HG02588 (cell line): ENCODE results near the gene PLK5.
"Not testable (repeated sequence)": the region's sequence is repeated elsewhere in the genome, so short reads cannot be mapped to it uniquely, and the experiment has no call there.

ENCODE experiments used
- ATAC-seq: cut with Tn5 transposase; IDR thresholded peaks from one replicate; pipeline ENCODE4 v1.9.1; 2021; ENCODE audit warnings: mild to moderate bottlenecking, moderate library complexity; ENCODE audit not compliant: unreplicated experiment

PLK5 gene

GRCh38 chr19:1491114-1491848 lies 32.6 kb upstream of the PLK5 start, which contains the start of gene REEP6:
Gene REEP6 (plus strand): TSS chr19:1491181. CDS start chr19:1491270, 89 bp downstream.
- ATAC-seq, result no peak

DNA sequence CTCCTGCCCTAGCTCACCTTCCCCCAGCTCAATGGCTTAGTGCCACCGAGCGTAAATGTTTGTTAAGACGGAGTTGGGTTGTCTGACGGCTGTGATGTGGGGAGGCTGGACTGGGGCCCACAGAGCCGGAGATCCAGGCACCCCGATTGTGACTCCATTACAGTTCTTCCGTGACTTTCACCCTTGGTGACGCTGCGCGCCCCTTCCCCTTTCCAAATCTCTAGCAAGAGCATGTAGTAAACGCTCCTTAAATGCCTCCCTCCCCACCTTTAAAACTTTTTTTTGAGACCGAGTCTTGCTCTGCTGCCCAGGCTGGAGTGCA lies 32.1 kb upstream of the PLK5 start:
- no peak for ATAC-seq

- ATAC-seq, result no peak
These were observed 31.3 kb upstream of the PLK5 start for GRCh38 chr19:1492474-1493006.

DNA sequence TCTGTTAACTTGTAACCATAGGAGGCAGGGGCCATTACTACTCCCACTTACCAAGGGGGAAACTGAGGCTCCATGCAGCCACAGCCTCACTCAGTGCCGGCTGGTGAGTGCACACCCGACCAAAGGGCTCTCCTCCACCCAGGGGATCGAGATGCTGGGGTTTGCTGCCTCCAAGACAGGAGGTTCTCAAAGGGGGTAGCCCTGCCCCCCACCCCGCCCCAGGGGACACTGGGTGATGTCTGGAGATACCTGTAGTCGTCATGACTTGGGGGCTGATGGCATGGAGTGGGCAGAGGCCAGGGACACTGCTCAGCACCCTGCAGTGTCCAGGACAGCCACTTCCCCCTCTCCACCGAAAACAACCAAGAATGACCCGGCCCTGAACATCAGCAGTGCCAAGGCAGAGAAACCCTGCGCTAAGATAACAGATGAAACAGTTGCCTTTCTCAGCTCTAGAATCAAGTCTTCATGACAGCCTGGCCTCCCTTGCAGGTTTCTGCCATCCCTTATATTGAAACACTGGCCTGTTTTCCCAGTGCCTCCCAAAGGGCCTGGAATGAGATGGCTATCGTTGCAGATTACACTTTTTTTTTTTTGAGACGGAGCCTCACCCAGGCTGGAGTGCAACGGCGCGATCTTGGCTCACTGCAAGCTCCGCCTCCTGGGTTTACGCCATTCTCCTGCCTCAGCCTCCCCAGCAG lies 29.6 kb upstream of the PLK5 start:
- no peak for ATAC-seq

- no peak for ATAC-seq
These were observed 28.7 kb upstream of the PLK5 start for GRCh38 chr19:1495051-1495798.

GRCh38 chr19:1495799-1496713 lies 27.8 kb upstream of the PLK5 start:
- ATAC-seq, result no peak

- ATAC-seq, result no peak
These were observed 26.9 kb upstream of the PLK5 start for GRCh38 chr19:1496714-1497577.

DNA sequence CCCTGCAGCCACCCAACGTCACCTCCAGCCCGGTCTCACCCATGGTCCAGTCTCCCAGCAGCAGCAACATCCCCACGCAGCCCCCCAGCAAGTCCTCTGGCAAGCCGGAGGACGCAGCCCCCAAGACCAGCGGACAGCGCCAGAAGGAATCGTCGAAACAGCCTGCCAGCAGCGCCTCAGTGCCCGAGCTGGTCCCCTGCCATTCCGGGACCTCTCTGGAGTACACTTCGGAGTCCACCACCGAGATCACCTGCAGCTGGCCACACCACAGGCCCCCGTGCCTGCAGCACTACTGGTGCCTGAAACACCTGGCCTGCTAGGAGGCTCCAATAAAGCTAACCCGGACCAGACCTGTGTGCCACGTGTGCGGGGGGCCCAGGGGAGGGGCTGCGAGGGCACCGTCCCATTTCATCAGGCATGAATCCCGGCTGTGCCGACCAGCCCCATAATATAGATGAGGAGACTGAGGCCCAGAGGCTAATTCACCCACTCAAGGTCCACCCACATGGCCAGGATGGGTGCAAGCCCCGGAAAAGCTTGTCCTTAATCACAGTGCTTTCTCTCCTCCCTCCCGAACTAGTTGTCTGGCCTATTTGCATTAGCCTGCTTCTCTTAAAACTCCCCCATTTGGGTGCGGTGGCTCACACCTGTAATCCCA lies 26.2 kb upstream of the PLK5 start:
- no peak for ATAC-seq

DNA sequence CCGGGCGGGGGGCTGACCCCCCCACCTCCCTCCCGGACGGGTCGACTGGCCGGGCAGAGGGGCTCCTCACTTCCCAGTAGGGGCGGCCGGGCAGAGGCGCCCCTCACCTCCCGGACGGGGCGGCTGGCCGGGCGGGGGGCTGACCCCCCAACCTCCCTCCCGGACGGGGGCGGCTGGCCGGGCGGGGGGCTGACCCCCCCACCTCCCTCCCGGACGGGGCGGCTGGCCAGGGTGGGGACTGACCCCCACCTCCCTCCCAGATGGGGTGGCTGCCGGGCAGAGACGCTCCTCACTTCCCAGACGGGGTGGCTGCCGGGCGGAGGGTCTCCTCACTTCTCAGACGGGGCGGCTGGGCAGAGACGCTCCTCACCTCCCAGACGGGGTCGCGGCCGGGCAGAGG lies 24.6 kb upstream of the PLK5 start:
- not testable (repeated sequence) for ATAC-seq

DNA sequence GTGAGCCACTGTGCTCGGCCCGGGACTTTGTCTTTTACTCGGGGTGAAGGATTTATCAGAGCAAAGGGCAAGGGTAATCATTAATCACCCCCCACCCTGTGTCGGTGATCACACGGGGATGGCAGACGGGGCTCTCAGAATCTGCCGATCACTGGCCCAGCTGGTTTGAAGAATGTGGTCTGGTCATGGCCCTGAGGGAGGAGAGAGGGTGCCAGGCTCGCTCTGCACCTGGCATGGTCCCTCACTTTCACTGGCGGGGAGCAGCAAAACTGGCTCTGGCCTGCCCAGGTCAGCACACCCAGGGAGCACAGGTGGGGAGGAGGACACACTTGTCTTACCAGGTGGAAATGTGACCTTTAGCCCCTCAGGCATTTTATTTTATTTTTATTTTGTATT lies 22.7 kb upstream of the PLK5 start:
- no peak for ATAC-seq

- ATAC-seq, result no peak
These were observed 21.3 kb upstream of the PLK5 start for GRCh38 chr19:1502433-1503088.

- no peak for ATAC-seq
These were observed 20.6 kb upstream of the PLK5 start for GRCh38 chr19:1503089-1503924.

DNA sequence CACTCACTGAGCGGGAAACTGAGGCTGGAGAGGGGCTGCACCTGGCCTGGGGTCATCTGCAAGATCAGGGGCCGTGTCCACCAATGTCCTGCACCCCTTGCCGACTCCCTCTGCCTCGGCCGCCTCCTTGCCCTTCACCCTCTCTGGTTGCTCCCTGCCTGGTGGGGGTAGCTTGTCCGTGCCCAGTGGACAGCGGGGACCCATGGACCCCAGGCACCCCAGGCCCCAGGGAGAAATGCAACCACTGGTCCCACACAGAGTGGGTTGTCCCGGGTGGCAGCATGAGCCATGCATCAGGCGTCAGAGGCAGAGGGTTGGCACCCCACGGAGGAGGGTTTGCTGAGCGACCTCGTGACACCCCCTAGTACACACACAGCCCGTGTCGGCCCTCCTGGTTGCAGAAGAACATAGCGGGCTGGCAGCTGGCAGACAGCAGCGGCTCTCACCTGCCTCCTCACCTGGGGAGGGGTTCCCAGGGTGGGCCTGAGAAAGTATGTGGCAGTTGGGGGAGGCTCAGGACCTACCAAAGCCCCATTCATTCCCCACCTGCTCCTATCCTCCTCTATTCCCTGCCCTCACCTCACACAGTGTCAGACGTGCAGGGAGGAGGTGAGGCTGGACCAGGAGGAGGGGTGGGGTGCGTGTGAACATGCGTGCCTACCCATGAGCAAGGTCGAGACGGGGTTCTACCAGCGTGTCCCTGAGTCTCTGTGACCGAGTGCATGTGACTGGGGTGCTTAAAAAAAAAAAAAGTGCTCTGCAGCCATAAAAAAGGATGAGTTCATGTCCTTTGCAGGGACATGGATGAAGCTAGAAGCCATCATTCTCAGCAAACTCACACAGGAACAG lies 19.7 kb upstream of the PLK5 start:
- no peak for ATAC-seq

GRCh38 chr19:1505012-1505411 lies 18.9 kb upstream of the PLK5 start:
- no peak for ATAC-seq

DNA sequence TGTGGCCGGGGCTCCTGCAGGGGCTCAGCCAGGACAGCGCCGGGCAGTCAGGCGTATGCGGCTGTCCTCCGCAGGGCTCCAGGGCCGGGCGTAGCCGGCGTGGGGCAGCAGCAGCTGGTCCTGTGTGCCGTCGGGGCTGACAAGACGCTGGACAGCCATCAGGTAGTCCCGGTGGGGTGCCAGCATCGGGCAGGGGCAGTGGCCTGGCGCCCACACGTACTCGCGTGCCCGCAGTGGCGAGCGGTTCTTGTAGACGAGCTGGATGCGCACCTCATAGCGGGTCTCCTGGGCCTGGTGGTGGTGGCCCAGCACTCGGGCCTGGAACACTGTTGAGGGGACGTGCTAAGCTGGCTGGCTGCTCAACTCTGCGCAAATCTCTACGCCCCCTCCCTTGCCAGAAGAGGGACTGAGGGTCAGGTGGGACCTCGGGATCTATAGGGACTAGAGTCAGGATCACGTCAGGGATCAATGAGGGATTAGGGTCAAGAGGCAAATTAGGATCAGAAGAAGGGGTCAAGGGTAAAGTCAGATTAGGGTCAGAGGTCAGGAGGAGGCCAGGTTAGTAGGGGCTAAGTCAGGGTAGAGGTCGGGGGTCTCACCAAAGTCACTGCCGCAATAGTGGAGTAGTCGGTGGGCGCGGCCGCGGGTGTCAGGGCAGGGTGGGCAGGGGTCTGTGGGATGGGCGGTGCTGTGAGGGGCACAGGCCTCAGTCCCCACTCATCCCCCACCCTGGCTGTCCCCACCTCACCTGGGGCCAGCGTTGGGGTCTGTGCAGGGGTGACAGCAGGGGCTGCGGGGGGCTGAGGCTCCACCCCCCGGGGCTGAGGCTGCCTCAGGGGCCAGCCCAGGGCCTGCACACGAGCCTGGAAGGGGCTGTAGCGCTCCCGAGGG lies 17.6 kb upstream of the PLK5 start:
- ATAC-seq, result no peak

GRCh38 chr19:1507192-1507660 lies 16.7 kb upstream of the PLK5 start:
- ATAC-seq, result no peak
